HCT116 (cell line): ENCODE data around the gene ASCC1.

Experiments used
- CEBPB ChIP-seq: IDR thresholded peaks from 2 replicates; pipeline ENCODE4 v1.6.1; 2012; ENCODE audit warnings: low read depth
- CTCF ChIP-seq, 3 experiments: fragments of 200-600 bp in 1 of 3; sonication (generic) in 1 of 3; IDR thresholded peaks in 2 of 3; conservative IDR thresholded peaks in 1 of 3; 2 replicates each; pipeline ENCODE4 v1.5.1; 2012 to 2017; ENCODE audit warnings: low read depth in 2 of 3, low read length in 2 of 3, antibody characterized with exemption in 1 of 3, borderline replicate concordance in 1 of 3, control low read depth in 1 of 3, mild to moderate bottlenecking in 1 of 3, mixed read lengths in 1 of 3, mixed run types in 1 of 3, moderate library complexity in 1 of 3; ENCODE audit not compliant: insufficient read depth in 1 of 3
- EZH2 ChIP-seq: fragments of 200-600 bp; sonication (generic); IDR thresholded peaks from 2 replicates; pipeline ENCODE4 v1.6.1; 2017; ENCODE audit warnings: antibody characterized with exemption, mixed run types
- FOSL1 ChIP-seq: IDR thresholded peaks from 2 replicates; pipeline ENCODE4 v1.6.1; 2012; ENCODE audit warnings: low read depth
- POLR2A ChIP-seq: IDR thresholded peaks from 2 replicates; pipeline ENCODE4 v1.7.0; 2011; ENCODE audit warnings: borderline replicate concordance; ENCODE audit not compliant: insufficient read depth, insufficient read length; ENCODE audit errors: extremely low read depth
- RAD21 ChIP-seq: IDR thresholded peaks from 2 replicates; pipeline ENCODE4 v1.6.1; 2012; ENCODE audit warnings: low read depth, mild to moderate bottlenecking
- SIN3A ChIP-seq: IDR thresholded peaks from 2 replicates; pipeline ENCODE4 v1.6.1; 2012; ENCODE audit warnings: low read depth
- ZNF274 ChIP-seq: fragments of 200-500 bp; sonication (Bioruptor generic); IDR thresholded peaks from 2 replicates; pipeline ENCODE4 v1.6.1; 2014; ENCODE audit warnings: mild to moderate bottlenecking, low read depth, low read length, inconsistent platforms

DNA sequence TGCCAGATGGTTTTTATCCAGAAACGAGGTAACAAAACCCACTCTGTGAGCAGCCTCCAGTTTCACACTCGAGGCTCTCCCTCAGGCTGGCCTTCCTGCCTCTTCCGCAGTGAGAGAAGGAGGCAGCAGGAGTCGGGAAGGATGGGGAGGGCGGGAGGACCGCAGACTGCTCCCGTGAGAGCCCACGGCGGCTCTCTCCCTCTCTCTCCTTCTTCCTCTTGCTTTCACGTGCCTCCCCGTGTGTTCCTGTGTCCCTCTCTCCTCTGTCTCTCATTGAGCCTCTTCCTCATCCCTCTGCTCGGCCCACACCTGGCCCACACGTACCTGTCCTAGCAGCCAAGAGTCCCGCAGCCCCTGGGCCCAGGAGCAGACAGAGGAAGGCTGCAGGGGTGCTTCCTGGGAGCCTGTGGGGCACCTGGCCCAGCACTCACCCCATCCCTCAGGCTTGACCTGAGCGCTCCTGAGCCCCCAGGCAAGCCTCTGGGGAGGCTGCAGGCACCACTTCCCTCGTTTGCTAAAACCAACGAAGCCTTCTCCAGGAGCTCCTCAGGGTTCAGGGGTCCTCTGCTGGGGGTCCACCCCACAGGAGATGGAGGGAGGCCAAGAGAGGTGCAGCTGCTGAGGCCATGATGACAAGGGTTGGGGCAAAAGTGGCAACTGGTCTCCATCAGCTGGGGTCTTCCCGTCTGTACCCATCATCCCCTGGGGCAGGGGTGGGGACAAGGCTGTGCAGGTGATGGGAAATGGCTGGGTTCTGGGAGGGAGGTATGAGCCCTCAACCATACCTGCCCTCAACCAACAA is 141.3 kb downstream of the ASCC1 start:
- TF ChIP-seq CTCF (IDR thresholded peaks at IDR 0.05 in 2 of 3, conservative IDR thresholded peaks at IDR 0.05 in 1 of 3; ENCODE audit: borderline replicate concordance in 1 of 3, insufficient read depth in 1 of 3, low read depth in 2 of 3, low read length in 2 of 3) (no peak), POLR2A (no peak), CEBPB (no peak), EZH2 (no peak), ZNF274 (no peak), RAD21 (no peak), FOSL1 (no peak), SIN3A (no peak)
